Upper lobe of left lung (tissue), 6 donors: ENCODE results near the gene SMOC2. TPM values are rescaled to one million over a fixed set of nuclear protein-coding genes. Genes with fewer than 3 reads are reported as not detected.
A peak's percentile ranks its signal among the peaks of the same experiment; 100 is the strongest.

Source experiments
- ATAC-seq, 2 donors: fragments of 200-7000 bp; cut with Tn5 transposase; one replicate each; pipeline ENCODE4 v1.9.1; 2022; ENCODE audit warnings: mild to moderate bottlenecking in 2 of 2, moderate library complexity in 2 of 2; ENCODE audit not compliant: low FRiP score in 2 of 2
- DNase-seq, 2 donors: peaks; one replicate each; pipeline ENCODE4 v3.0.0-alpha.2; 2019 to 2020
- H3K27ac ChIP-seq, 4 donors: fragments of 200-600 bp; sonication (generic); one replicate each; pipeline ENCODE4 v1.5.1; 2016 to 2019
- H3K27me3 ChIP-seq, 4 donors: fragments of 200-600 bp; sonication (generic); one replicate each; pipeline ENCODE4 v1.5.1; 2017 to 2019
- H3K36me3 ChIP-seq, 4 donors: fragments of 200-600 bp; sonication (generic); one replicate each; pipeline ENCODE4 v1.5.1; 2016 to 2019
- H3K4me1 ChIP-seq, 4 donors: fragments of 200-600 bp; sonication (generic); one replicate each; pipeline ENCODE4 v1.5.1; 2018 to 2019
- H3K4me3 ChIP-seq, 4 donors: fragments of 200-600 bp; sonication (generic); one replicate each; pipeline ENCODE4 v1.5.1; 2017 to 2019; ENCODE audit warnings: mild to moderate bottlenecking in 2 of 4, moderate library complexity in 1 of 4
- H3K9me3 ChIP-seq, 4 donors: fragments of 200-600 bp; sonication (generic); one replicate each; pipeline ENCODE4 v1.5.1; 2018 to 2019
- EP300 ChIP-seq, 4 donors: sonication (generic); formaldehyde crosslinking; IDR thresholded peaks; one replicate each; pipeline ENCODE4 v1.5.1; 2017; ENCODE audit warnings: antibody characterized with exemption in 4 of 4, control low read depth in 2 of 4
- POLR2A ChIP-seq, 4 donors: fragments of 450-650 bp; IDR thresholded peaks; one replicate each; pipeline ENCODE4 v1.5.1; 2016 to 2017; ENCODE audit warnings: antibody characterized with exemption in 4 of 4, mild to moderate bottlenecking in 2 of 4
- POLR2AphosphoS5 ChIP-seq, 2 donors: sonication (generic); formaldehyde crosslinking; IDR thresholded peaks; one replicate each; pipeline ENCODE4 v1.5.1; 2017; ENCODE audit warnings: antibody characterized with exemption in 2 of 2
- WGBS, 2 donors: methylation state at CpG; one replicate each; pipeline ENCODE4 v1.1.5; 2017 to 2018; 5-methylcytosine and 5-hydroxymethylcytosine counted together
- total RNA-seq, 6 donors: library from RNA; depleted of rRNA in 4 of 6; stranded (reverse); fragments of >200 nt in 4 of 6; gene quantifications; one replicate each; pipeline versions ENCODE4 v1.1.0 to v1.2.1, GENCODE V29; 2016 to 2021
- TF ChIP-seq, protein P1 (sequence below), 6 experiments: fragments of 450-650 bp in 4 of 6; fragments of 200-600 bp in 2 of 6; sonication (generic) in 2 of 6; IDR thresholded peaks; one replicate each; pipeline ENCODE4 v1.5.1; 2016 to 2019; ENCODE audit warnings: antibody characterized with exemption in 6 of 6
- donor health status: DM: no; HTN: no; CAD: no; lungs with moderate emphysema.
- donor health status: DM: no; HTN: yes; CAD: no; lungs with severe emphysema.

The SMOC2 gene
- total RNA-seq, 6 donors from 2014 or later: 1.0 to 18.9 (median 5.0) TPM

DNA sequence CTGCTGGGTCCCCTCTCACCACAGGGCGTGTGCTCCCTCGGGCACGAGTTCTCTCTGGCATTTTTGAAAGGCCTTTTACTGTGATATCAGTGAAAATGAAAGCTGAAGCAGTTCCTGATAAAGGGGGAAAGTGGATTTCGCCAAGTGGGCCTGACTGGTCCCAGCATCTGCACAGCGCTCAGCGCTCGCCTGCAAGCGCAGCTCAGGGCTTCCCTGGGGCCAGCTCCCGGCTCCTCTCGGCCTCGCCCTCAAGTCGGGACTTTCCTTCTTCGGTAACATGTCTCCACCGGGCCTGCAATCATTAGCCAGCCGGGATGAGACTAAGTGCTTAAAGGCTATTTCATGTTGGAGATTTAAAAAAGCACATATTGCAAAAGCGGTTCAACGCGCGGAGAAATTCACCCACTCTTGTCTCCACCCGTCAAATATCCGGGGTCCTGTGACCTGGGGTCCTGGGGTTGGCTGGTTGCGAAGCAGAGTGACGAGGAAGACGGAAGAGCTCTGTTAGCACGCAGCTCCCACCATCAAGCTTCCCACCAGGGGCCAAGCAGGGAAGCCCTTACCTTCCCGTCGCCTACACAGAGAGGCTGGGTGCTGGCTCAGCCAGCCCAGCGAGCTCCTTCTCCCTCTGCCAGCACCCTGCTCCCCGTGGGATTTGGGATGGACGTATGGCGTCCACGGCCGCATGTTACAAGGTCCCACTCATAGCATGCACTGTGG is 114.1 kb downstream of the SMOC2 start:
- H3K36me3 ChIP-seq: no peaks in the 10 kb centered on the region
- DNase-seq: no peak
- H3K9me3 ChIP-seq: peaks cover 0 to 6% (median 0%) of the 10 kb centered on the region in 4 donors
- H3K4me3 ChIP-seq: no peak overlapping the region
- no peak overlapping the region for H3K27ac ChIP-seq
- no peaks in the 10 kb centered on the region for H3K4me1 ChIP-seq
- no peaks in the 10 kb centered on the region for H3K27me3 ChIP-seq
- TF ChIP-seq, protein P1, sequence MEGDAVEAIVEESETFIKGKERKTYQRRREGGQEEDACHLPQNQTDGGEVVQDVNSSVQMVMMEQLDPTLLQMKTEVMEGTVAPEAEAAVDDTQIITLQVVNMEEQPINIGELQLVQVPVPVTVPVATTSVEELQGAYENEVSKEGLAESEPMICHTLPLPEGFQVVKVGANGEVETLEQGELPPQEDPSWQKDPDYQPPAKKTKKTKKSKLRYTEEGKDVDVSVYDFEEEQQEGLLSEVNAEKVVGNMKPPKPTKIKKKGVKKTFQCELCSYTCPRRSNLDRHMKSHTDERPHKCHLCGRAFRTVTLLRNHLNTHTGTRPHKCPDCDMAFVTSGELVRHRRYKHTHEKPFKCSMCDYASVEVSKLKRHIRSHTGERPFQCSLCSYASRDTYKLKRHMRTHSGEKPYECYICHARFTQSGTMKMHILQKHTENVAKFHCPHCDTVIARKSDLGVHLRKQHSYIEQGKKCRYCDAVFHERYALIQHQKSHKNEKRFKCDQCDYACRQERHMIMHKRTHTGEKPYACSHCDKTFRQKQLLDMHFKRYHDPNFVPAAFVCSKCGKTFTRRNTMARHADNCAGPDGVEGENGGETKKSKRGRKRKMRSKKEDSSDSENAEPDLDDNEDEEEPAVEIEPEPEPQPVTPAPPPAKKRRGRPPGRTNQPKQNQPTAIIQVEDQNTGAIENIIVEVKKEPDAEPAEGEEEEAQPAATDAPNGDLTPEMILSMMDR (IDR thresholded peaks at IDR 0.05): no peak
- TF ChIP-seq EP300 (IDR thresholded peaks at IDR 0.05) (no peak), POLR2A (IDR thresholded peaks at IDR 0.05) (no peak), POLR2AphosphoS5 (IDR thresholded peaks at IDR 0.05) (no peak)
- peak in 1 of 2 donors; percentile 13 for ATAC-seq
- 91 to 95% methylated on average over 26 to 33 of the region's 33 CpGs for WGBS, 2 donors

DNA sequence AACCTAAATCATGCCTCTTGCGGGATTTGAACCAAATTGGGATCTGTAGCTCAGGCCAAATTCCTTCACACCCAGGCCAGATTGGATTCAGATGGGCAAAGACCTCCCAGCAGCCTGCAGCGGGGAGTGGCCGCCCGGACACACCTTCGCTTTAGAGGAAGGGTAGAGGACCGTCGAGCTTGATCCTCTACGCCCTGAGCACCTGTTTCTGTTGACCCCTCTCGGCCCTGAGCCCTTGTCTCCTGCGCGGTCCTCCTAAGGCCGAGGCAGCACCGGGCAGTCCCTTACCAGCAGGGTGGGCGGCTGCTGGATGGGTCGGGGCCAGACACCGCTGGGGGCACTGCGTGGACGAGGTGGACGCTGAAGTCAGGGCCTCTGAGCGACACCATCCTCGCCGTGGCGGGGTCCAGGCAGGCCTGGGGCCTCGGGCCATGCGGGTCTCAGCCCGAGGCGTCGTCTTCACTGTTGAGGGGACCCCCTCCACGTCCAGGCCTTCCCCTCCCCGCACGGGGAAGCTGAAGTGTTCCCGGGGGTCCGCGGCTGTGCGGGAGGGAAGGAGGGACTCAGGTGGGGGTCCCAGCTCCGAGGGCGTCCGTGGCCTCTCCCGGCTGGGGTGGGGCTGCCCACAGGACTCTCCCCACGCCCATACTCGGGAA is 114.8 kb downstream of the SMOC2 start:
- ATAC-seq (peak; percentile 28 to 52), DNase-seq (peak in 1 of 2 donors; percentile 81)
- Histone ChIP-seq H3K27me3 (no peaks in the 10 kb centered on the region), H3K36me3 (no peaks in the 10 kb centered on the region), H3K9me3 (peaks cover 0 to 6% (median 0%) of the 10 kb centered on the region in 4 donors), H3K4me3 (no peak overlapping the region), H3K27ac (no peak overlapping the region), H3K4me1 (no peaks in the 10 kb centered on the region)
- 88 to 95% methylated on average over 19 to 38 of the region's 41 CpGs for WGBS, 2 donors
- TF ChIP-seq, protein P1 (IDR thresholded peaks at IDR 0.05): no peak
- TF ChIP-seq POLR2AphosphoS5 (IDR thresholded peaks at IDR 0.05) (no peak), EP300 (IDR thresholded peaks at IDR 0.05) (no peak), POLR2A (IDR thresholded peaks at IDR 0.05) (no peak)

DNA sequence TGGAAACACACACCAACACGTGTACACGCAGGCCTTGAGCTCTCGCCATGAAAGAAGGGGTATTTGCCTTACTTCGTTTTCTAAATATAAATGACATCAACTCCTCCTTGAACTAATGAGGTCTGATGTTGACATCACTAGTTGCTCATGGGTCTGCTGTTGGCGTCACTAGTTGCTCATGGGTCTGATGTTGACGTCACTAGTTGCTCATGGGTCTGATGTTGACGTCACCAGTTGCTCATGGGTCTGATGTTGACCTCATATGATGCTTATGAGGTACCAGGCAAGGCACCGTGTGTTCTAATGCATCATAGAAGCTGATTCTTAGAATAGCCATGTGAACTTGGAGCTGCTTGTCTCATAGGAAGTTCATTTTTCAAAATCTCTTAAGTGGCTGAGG is 116.5 kb downstream of the SMOC2 start:
- Histone ChIP-seq H3K36me3 (no peaks in the 10 kb centered on the region), H3K27me3 (no peaks in the 10 kb centered on the region), H3K4me3 (no peak overlapping the region), H3K9me3 (peaks cover 0 to 6% (median 0%) of the 10 kb centered on the region in 4 donors), H3K27ac (no peak overlapping the region), H3K4me1 (no peaks in the 10 kb centered on the region)
- DNase-seq: no peak
- 77 to 93% methylated on average over 8 of the region's 8 CpGs for WGBS, 2 donors
- no peak for ATAC-seq
- TF ChIP-seq, protein P1 (IDR thresholded peaks at IDR 0.05): no peak
- no peak for TF ChIP-seq POLR2A (IDR thresholded peaks at IDR 0.05)
- TF ChIP-seq EP300 (IDR thresholded peaks at IDR 0.05): no peak

DNA sequence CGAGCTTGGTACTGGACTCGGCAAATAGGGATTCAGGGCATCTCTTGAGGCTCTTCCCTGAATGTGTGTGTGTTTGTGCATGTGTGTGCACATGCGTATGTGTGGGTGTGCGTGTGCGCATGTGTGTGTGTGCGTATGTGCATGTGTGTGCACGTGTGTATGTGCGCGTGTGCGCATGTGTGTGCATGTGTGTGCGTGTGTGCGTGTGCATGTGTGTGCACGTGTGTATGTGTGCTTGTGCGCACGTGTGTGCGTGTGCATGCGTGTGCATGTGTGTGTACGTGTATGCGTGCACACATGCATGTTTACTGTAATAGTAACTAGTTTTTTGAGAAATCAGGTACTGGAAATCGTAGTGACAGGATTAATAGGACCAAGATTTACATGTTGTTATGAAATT is 117.7 kb downstream of the SMOC2 start:
- H3K27ac ChIP-seq: no peak overlapping the region
- H3K4me3 ChIP-seq: no peak overlapping the region
- H3K36me3 ChIP-seq: no peaks in the 10 kb centered on the region
- TF ChIP-seq POLR2A (IDR thresholded peaks at IDR 0.05) (no peak), EP300 (IDR thresholded peaks at IDR 0.05) (no peak), POLR2AphosphoS5 (IDR thresholded peaks at IDR 0.05) (no peak)
- TF ChIP-seq, protein P1 (IDR thresholded peaks at IDR 0.05): no peak
- no peaks in the 10 kb centered on the region for H3K27me3 ChIP-seq
- H3K9me3 ChIP-seq: peaks cover 0 to 6% (median 0%) of the 10 kb centered on the region in 4 donors
- WGBS, 2 donors: 92 to 95% methylated on average over 20 of the region's 20 CpGs
- H3K4me1 ChIP-seq: no peaks in the 10 kb centered on the region
- DNase-seq (no peak), ATAC-seq (no peak)
